NCI-H128 (cell line): ENCODE data around the gene DSG3.

Experiments
- DNase-seq: peaks from one replicate; lab custom pipeline; 2025; ENCODE audit not compliant: unreplicated experiment; lab: John Stamatoyannopoulos, UW

DSG3 gene

GRCh38 chr18:31430554-31430953 lies 17.0 kb upstream of the DSG3 start:
- no peak for DNase-seq

GRCh38 chr18:31432316-31432715 lies 15.2 kb upstream of the DSG3 start:
- no peak for DNase-seq

GRCh38 chr18:31436825-31437224 lies 10.7 kb upstream of the DSG3 start:
- DNase-seq = no peak

GRCh38 chr18:31438402-31438801 lies 9.1 kb upstream of the DSG3 start:
- DNase-seq = no peak

GRCh38 chr18:31439807-31440325 lies 7.7 kb upstream of the DSG3 start:
- no peak for DNase-seq

GRCh38 chr18:31440787-31441186 lies 6.8 kb upstream of the DSG3 start:
- no peak for DNase-seq

- no peak for DNase-seq
Observed at GRCh38 chr18:31441493-31441892, 6.0 kb upstream of the DSG3 start.

- no peak for DNase-seq
Observed at GRCh38 chr18:31444142-31444541, 3.4 kb upstream of the DSG3 start.

- no peak for DNase-seq
Observed at GRCh38 chr18:31445908-31446307, 1.6 kb upstream of the DSG3 start.

- no peak for DNase-seq
Observed at GRCh38 chr18:31446854-31447253, 687 bp upstream of the DSG3 start.

GRCh38 chr18:31450409-31450808 lies 2.9 kb downstream of the DSG3 start:
- no peak for DNase-seq

GRCh38 chr18:31451625-31452024 lies 4.1 kb downstream of the DSG3 start:
- DNase-seq = no peak

- no peak for DNase-seq
Observed at GRCh38 chr18:31454066-31454708, 6.6 kb downstream of the DSG3 start.

- no peak for DNase-seq
Observed at GRCh38 chr18:31469629-31470028, 22.1 kb downstream of the DSG3 start.

- DNase-seq = no peak
Observed at GRCh38 chr18:31478688-31479087, 31.1 kb downstream of the DSG3 start.

GRCh38 chr18:31482051-31482450 lies 34.5 kb downstream of the DSG3 start:
- no peak for DNase-seq

- DNase-seq = no peak
Observed at GRCh38 chr18:31483396-31483795, 35.9 kb downstream of the DSG3 start.

GRCh38 chr18:31484461-31484860 lies 36.9 kb downstream of the DSG3 start:
- DNase-seq = no peak

- no peak for DNase-seq
Observed at GRCh38 chr18:31486165-31486564, 38.6 kb downstream of the DSG3 start.

- DNase-seq = no peak
Observed at GRCh38 chr18:31487246-31488015, 39.9 kb downstream of the DSG3 start.

- no peak for DNase-seq
Observed at GRCh38 chr18:31489311-31489710, 41.8 kb downstream of the DSG3 start.

GRCh38 chr18:31490387-31490786 lies 42.8 kb downstream of the DSG3 start:
- DNase-seq = no peak
